HCT116 (cell line): ENCODE data around the gene TAX1BP1. TPM values are rescaled to one million over a fixed set of nuclear protein-coding genes. Genes with fewer than 3 reads are reported as not detected.

ENCODE experiments used
- ATAC-seq: fragments of 200-7000 bp; cut with Tn5 transposase; 2 replicates; pipeline ENCODE4 v1.9.1; 2020; ENCODE audit warnings: mild to moderate bottlenecking, moderate library complexity
- BruUV-seq: library from RNA; stranded (reverse); fragments of 400-500 nt; replicated peaks from 2 replicates; lab custom pipeline; 2021; lab: Mats Ljungman, UMichigan
- CTCF ChIA-PET: fragments of 300-600 bp; sonication (Branson Sonifier 250); formaldehyde crosslinking; loops from one replicate; lab custom pipeline; 2021; ENCODE audit warnings: antibody characterized with exemption; lab: Charles Lee
- POLR2A ChIA-PET: fragments of 300-600, 350-600 bp; sonication (Branson Sonifier 250); formaldehyde crosslinking; loops from one replicate; lab custom pipeline; 2021; ENCODE audit warnings: antibody characterized with exemption; lab: Charles Lee
- RAD21 ChIA-PET, 2 experiments: fragments of 300-600 bp; sonication (Branson Sonifier 250); formaldehyde crosslinking; loops; one replicate each; lab custom pipeline; 2023; ENCODE audit warnings: low total read pairs in 2 of 2; ENCODE audit not compliant: uncharacterized antibody in 2 of 2, unreplicated experiment in 2 of 2, low non-redundant PET in 1 of 2; lab: Charles Lee
- DNase-seq: peaks from one replicate; pipeline ENCODE4 v3.0.0-alpha.2; 2010; ENCODE audit warnings: low read depth, low spot score
- H2AFZ ChIP-seq: fragments of 200-600 bp; shearing (Covaris generic), sonication (generic); 2 replicates; pipeline ENCODE4 v1.6.1; 2017; ENCODE audit warnings: low read depth, mixed run types, mixed read lengths, antibody characterized with exemption, low read length; ENCODE audit not compliant: poor library complexity, severe bottlenecking
- H3K27ac ChIP-seq: 2 replicates; pipeline ENCODE4 v1.5.1; 2012; ENCODE audit warnings: low read depth, low read length
- H3K27me3 ChIP-seq: fragments of 200-600 bp; sonication (generic); 2 replicates; pipeline ENCODE4 v1.6.1; 2016; ENCODE audit warnings: mixed run types, low read length, mixed read lengths; ENCODE audit not compliant: insufficient read depth
- H3K36me3 ChIP-seq, 2 experiments: fragments of 200-500 bp in 1 of 2; fragments of 200-600 bp in 1 of 2; sonication (Bioruptor generic) in 1 of 2; sonication (generic) in 1 of 2; 2 replicates each; pipeline versions ENCODE4 v1.5.1 to v1.6.1; 2014 to 2016; ENCODE audit warnings: low read length in 2 of 2, inconsistent platforms in 1 of 2, mixed read lengths in 1 of 2, mixed run types in 1 of 2; ENCODE audit not compliant: insufficient read depth in 2 of 2, control insufficient read depth in 1 of 2
- H3K4me1 ChIP-seq, 2 experiments: fragments of 200-600 bp in 1 of 2; sonication (generic) in 1 of 2; 2 replicates each; pipeline versions ENCODE4 v1.5.1 to v1.6.1; 2012 to 2017; ENCODE audit warnings: low read length in 2 of 2, inconsistent platforms in 1 of 2, mild to moderate bottlenecking in 1 of 2, mixed read lengths in 1 of 2, mixed run types in 1 of 2, moderate library complexity in 1 of 2; ENCODE audit not compliant: insufficient read depth in 2 of 2, control insufficient read depth in 1 of 2
- H3K4me2 ChIP-seq: fragments of 200-600 bp; sonication (generic); 2 replicates; pipeline ENCODE4 v1.6.1; 2017; ENCODE audit warnings: mixed run types, low read length, mixed read lengths
- H3K4me3 ChIP-seq, 2 experiments: fragments of 200-600 bp in 1 of 2; sonication (generic) in 1 of 2; replicated peaks in 1 of 2; 2 replicates each; pipeline ENCODE4 v1.5.1; 2011 to 2016; ENCODE audit warnings: low read length in 2 of 2, control low read depth in 1 of 2, low read depth in 1 of 2, mild to moderate bottlenecking in 1 of 2, mixed read lengths in 1 of 2, mixed run types in 1 of 2
- H3K79me2 ChIP-seq: fragments of 200-600 bp; sonication (generic); 2 replicates; pipeline ENCODE4 v1.6.1; 2017; ENCODE audit warnings: mild to moderate bottlenecking, mixed run types, low read length, moderate library complexity, mixed read lengths; ENCODE audit not compliant: insufficient read depth
- H3K9ac ChIP-seq: fragments of 200-600 bp; sonication (generic); 2 replicates; pipeline ENCODE4 v1.6.1; 2016; ENCODE audit warnings: low read length, mixed read lengths
- H3K9me2 ChIP-seq: fragments of 200-600 bp; sonication (generic), shearing (Covaris generic); 2 replicates; pipeline ENCODE4 v1.6.1; 2017; ENCODE audit warnings: mixed run types, mild to moderate bottlenecking, moderate library complexity; ENCODE audit not compliant: insufficient read depth
- H3K9me3 ChIP-seq, 2 experiments: fragments of 200-500 bp in 1 of 2; fragments of 200-600 bp in 1 of 2; sonication (Bioruptor generic) in 1 of 2; sonication (generic) in 1 of 2; 2 replicates each; pipeline ENCODE4 v1.6.1; 2014 to 2017; ENCODE audit warnings: low read length in 2 of 2, mixed read lengths in 2 of 2, inconsistent platforms in 1 of 2, low read depth in 1 of 2, mild to moderate bottlenecking in 1 of 2, mixed run types in 1 of 2, moderate library complexity in 1 of 2; ENCODE audit not compliant: control insufficient read depth in 1 of 2, insufficient read depth in 1 of 2
- H4K20me1 ChIP-seq: fragments of 200-600 bp; sonication (generic), shearing (Covaris generic); 2 replicates; pipeline ENCODE4 v1.6.1; 2017; ENCODE audit warnings: mixed run types, mild to moderate bottlenecking, moderate library complexity; ENCODE audit not compliant: insufficient read depth
- CEBPB ChIP-seq: IDR thresholded peaks from 2 replicates; pipeline ENCODE4 v1.6.1; 2012; ENCODE audit warnings: low read depth
- FOSL1 ChIP-seq: IDR thresholded peaks from 2 replicates; pipeline ENCODE4 v1.6.1; 2012; ENCODE audit warnings: low read depth
- JUND ChIP-seq: IDR thresholded peaks from 2 replicates; pipeline ENCODE4 v1.6.1; 2012
- ZFX ChIP-seq: fragments of 450-650 bp; IDR thresholded peaks from 2 replicates; pipeline ENCODE4 v1.6.1; 2017
- intact Hi-C: fragments of 100-400 bp; cut with micrococcal nuclease; formaldehyde crosslinking; loops from 2 replicates; pipeline ENCODE4 v1.10.0; 2022
- total RNA-seq: library from RNA; stranded (reverse); gene quantifications from one replicate; pipeline ENCODE4 v1.2.1, GENCODE V29; 2021; ENCODE audit not compliant: unreplicated experiment

TAX1BP1 gene
- total RNA-seq, 1 experiment from 2014 or later = 68.1 TPM

DNA sequence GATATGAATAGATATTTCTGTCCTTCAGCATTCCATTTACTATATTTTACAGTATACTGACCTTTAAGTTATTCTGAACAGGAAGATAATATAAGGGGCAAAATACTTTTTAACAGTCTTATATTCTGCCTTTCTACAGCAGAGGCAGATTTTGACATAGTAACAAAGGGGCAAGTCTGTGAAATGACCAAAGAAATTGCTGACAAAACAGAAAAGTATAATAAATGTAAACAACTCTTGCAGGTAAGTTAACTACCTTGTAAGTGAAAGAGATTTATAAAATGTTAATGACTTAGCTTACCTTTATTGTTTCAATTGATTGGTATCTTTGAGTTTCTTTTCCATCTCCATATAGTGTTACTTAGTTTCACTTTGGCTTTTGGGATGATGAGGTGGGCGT is 56.0 kb downstream of the TAX1BP1 start:
- H3K9me3 ChIP-seq = no peaks in the 10 kb centered on the region
- H3K79me2 ChIP-seq = no peaks in the 10 kb centered on the region
- ATAC-seq = no peak
- BruUV-seq = no TSS peak
- H3K36me3 ChIP-seq = peaks cover 5 to 17% of the 10 kb centered on the region in 2 experiments; a peak in 3 of 4 replicates
- H3K9ac ChIP-seq = no peak overlapping the region
- RAD21 ChIA-PET = no interaction called here
- H3K27ac ChIP-seq = no peak overlapping the region
- TF ChIP-seq ZFX (no peak), FOSL1 (no peak), JUND (no peak)
- POLR2A ChIA-PET = no interaction called here
- CTCF ChIA-PET = no interaction called here
- H3K4me1 ChIP-seq = no peaks in the 10 kb centered on the region
- no peak for DNase-seq
- no peaks in the 10 kb centered on the region for H3K27me3 ChIP-seq
- no peaks in the 10 kb centered on the region for H4K20me1 ChIP-seq
- intact Hi-C loops = no loop called here
- H3K4me2 ChIP-seq = no peak overlapping the region
- no peaks in the 10 kb centered on the region for H3K9me2 ChIP-seq
- no peak overlapping the region for H2AFZ ChIP-seq
- no peak overlapping the region for H3K4me3 ChIP-seq

DNA sequence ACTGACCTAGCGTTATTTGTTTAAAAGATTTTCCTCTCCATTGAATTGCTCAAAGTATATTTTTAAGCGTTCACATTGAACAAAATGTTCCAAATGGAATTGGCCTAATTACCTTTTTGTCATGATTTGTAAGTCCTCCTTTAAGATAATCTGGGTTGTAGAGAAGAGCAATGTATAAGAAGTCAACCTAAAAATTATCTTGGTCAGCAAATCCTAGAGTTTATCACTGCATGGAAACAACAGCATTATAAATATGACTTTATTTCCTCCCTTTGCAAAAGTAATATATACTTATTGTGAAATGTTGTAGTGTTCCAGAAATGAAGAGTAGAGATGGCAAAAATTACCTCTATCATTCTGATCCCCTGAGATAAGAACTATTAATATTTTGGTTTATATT is 59.2 kb downstream of the TAX1BP1 start:
- Histone ChIP-seq H3K9ac (no peak overlapping the region), H3K4me3 (no peak overlapping the region), H2AFZ (no peak overlapping the region), H4K20me1 (no peaks in the 10 kb centered on the region; the same call in 1 of the 2 replicates), H3K27ac (no peak overlapping the region), H3K4me1 (no peaks in the 10 kb centered on the region), H3K36me3 (peaks cover 0 to 8% of the 10 kb centered on the region in 2 experiments; a peak in 1 of 4 replicates), H3K79me2 (no peaks in the 10 kb centered on the region), H3K27me3 (no peaks in the 10 kb centered on the region), H3K9me3 (no peaks in the 10 kb centered on the region), H3K9me2 (no peaks in the 10 kb centered on the region), H3K4me2 (no peak overlapping the region)
- ATAC-seq = no peak
- intact Hi-C loops = no loop called here
- ChIA-PET CTCF (no interaction called here), RAD21 (interaction anchor here in 1 of 2 experiments (0.7 kb wide), 1 partner anchor 162 kb away, joined by 3 read pairs; no protein-coding TSS in a partner anchor), POLR2A (no interaction called here)
- DNase-seq = no peak
- no TSS peak for BruUV-seq
- TF ChIP-seq CEBPB = no peak
